ENCODE measurements around the gene LGR5.

GRCh38 chr12:71610031-71610795 is 170.6 kb downstream of the LGR5 start:
- no peak for TF ChIP-seq CTCF (IDR thresholded peaks at IDR 0.05)
- no peak for TF ChIP-seq POLR2AphosphoS5 (IDR thresholded peaks at IDR 0.05)
- TF ChIP-seq POLR2A (IDR thresholded peaks at IDR 0.05), result no peak
